ENCODE measurements around the gene EPS8.

The EPS8 gene

DNA sequence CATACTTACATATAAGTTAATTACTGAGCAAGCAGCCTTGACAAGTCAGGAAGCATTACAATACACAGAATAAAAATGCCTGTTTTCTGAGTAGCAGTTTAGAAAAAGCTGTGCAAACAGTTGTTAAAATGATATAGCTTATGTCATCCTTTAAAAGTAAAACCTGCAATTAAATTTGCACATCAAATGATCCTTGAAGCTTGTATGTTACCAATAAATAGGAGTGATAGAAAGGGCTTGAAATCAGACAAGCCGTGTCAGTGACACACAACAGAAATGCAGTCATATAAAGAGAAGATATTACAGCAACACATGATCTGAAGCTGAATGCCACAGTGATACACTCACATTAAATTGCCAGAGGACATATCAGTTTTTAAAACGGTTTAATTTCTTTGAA, 70.0 kb downstream of the EPS8 start:
- no peak for DNase-seq (ENCODE audit: low read depth, low spot score)

DNA sequence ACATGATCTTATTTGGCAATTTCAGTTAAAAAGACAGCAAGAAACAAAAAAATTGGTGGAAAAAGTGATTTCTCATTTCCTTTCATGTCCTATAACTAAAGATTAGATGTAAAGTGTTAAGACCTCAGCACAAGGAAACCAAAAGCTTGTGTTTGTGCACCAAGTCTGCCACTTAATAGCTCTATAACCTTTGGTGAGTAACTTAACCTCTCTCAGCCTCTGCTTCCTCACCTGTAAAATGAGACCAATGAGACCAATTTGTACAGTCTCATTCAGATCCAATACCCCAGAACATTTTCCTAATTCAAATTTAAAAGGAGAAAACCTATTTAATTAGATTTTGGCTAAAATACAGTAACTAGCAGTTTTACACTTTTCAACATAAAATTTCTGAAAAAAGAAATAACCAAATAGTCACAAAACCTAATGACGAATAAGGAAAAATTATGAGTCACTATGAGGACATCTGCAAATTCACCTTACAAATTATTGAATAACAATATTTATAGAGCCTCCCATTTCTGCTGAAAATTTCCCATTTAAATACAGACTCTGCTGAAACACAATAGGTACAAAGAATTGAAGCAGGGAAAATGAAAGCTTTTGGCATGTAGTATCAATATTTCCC, 71.1 kb downstream of the EPS8 start:
- no peak for DNase-seq (ENCODE audit: low read depth, low spot score)

DNA sequence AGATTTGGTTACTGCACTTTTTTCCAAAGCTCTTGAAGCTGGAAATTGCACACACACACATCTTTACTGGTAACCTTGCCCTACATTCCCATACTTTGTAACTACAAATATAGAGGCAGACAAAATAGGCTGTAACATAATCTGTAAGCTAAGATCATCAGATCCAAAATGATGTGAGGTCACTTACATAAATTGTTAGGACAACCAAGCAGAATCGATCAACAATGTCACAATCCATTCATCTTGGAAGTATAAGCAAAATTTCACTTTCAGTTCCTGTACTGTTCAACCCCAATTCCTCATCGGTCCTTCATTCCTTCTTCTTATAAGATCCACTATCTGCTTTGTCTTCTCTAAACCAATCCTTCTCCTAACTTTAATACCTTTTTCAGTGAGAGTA, 72.6 kb downstream of the EPS8 start:
- DNase-seq (ENCODE audit: low read depth, low spot score) = no peak

DNA sequence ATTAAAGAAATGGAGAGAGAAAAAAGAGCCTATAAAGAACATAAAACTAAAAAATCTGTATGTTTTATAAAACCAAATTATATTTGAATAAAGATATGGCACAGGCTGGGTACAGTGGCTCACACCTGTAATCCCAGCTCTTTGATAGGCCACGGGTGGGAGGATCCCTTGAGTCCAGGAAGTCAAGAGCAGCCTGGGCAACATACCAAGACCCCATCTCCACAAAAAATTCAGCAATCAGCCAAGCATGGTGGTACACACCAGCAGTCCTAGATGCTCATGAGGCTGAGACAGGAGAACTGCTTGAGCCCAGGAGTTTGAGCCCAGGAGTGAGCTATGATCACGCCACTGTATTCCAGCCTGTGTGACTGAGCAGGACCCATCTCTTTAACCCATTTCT, 74.9 kb downstream of the EPS8 start:
- no peak for DNase-seq (ENCODE audit: low read depth, low spot score)

DNA sequence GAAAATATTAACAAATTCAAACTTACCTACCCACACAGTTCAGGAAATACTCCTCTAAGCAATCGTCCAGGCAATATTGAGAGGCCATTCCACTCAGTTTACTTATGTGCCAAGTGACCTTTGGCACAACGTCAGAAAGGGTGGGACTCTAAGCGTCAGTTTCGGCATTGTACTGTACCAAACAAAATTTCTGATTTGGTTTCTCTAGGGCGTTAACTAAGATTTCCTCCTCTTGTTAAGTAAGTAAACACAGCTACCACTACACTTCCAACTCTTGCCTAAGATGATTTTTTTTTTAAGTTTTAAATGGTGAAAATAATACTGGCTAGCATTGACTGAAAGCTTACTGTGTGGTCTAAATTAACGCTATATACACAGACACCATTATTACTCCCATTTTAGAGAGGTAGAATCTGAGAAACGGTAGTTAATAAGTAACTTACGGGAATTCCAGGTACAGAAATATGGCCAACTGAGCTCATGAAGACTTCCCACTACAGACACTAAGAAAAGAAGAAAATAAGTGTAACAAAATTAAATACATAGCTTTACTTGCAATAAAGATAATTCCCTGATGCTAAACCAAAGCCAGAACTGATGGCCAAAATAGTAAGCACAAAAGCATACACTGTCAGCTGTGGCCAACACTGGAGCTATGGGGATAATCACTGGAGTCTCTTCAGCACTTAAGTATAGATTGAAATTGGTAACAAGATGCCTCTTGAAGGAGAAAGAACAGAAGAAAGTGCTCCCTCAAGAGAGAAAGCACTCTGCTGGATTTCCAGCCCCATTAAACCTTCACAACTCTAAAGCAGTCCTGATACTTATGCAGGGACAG, 76.1 kb downstream of the EPS8 start:
- DNase-seq (ENCODE audit: low read depth, low spot score) = no peak

DNA sequence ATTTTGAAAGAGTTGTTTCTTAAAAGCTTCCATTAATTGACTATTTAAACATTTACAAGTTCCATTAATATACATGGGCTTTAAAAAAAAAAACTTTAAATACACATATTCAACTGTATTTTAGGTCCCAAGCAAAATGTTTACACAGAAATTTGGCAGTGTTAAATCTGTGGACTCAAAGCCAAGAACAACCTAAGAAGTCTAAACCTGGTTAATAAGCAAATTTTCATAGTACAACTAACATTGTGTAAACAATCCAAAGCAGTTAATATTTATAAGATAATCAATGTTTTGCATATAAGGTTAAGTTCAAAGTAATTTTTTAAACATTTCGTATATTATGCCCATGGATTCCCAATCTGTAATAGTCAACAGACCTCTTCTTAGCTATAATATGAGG, 77.0 kb downstream of the EPS8 start:
- DNase-seq (ENCODE audit: low read depth, low spot score) = no peak

DNA sequence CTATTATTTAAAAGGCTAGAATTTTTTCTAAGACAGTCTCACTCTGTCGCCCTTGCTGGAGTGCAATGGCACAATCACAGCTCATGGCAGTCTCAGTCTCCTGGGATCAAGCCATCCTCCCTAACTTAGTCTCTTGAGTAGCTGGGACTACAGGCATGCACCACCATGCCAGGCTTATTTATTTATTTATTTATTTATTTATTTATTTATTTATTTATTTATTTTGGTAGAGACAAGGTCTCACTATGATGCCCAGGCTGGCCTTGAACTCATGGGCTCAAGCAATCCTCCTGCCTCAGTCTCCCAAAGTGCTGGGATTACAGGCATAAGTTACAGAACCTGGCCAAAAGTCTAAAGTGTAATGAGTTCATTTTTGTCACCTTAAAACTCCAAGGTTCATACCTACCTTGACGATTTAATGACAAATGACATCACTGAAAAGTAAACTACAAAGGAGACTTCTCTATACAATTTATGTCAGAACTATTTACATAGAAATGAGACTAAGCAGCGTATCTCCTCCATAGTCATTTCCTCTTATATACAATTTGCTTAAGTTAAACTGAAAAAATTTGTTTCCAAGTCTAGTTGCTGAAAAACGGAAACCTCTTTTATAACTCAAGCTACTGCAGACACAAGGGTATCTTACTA, 78.2 kb downstream of the EPS8 start:
- DNase-seq (ENCODE audit: low read depth, low spot score) = no peak

DNA sequence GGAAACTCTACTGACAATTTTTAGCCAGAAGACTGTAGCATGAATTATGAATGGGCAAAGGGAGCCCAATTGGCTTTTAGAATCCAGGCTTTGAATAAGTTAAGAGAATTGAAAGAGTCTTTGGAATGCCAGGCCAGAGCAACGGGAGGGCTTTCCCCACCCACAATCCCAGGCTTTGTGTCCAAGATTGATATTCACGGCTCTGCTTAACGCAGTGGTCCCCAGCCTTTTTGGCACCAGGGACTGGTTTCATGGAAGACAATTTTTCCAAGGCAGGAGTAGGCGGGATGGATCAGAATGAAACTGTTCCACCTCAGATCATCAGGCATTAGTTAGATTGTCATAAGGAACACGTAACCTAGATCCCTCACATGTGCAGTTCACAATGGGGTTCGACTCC, 79.6 kb downstream of the EPS8 start:
- no peak for DNase-seq (ENCODE audit: low read depth, low spot score)

DNA sequence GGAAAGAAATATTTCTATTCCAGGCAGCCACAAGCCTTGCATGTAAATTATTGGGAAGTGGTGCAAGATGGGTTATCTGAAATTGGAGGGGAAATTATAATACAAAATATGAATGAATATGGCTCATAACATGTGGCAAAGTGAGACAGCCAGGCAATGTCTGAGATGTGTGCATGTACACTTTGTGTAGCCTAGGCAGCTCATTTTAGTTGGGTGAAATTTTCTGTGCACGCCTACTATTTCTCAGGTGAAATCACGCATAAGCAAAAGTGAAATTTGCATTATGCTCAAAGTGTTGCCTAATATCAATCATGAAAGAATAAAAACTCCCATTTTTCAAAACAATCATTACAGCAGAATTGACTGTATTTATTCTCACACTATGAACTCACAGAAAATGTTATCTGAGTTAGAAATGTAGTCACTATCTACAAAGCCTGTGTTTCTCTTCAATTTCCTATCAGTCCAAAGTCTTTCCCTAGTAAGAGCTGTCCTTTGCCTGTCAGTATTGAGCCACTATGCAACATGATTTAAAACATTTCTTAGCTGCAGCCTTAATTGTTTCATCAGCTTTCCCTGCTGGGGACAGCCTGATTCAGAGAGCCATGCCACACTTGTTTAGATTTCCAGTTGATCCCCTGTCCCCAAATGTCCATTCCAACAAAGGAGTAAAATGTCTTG, 80.7 kb downstream of the EPS8 start:
- no peak for DNase-seq (ENCODE audit: low read depth, low spot score)

DNA sequence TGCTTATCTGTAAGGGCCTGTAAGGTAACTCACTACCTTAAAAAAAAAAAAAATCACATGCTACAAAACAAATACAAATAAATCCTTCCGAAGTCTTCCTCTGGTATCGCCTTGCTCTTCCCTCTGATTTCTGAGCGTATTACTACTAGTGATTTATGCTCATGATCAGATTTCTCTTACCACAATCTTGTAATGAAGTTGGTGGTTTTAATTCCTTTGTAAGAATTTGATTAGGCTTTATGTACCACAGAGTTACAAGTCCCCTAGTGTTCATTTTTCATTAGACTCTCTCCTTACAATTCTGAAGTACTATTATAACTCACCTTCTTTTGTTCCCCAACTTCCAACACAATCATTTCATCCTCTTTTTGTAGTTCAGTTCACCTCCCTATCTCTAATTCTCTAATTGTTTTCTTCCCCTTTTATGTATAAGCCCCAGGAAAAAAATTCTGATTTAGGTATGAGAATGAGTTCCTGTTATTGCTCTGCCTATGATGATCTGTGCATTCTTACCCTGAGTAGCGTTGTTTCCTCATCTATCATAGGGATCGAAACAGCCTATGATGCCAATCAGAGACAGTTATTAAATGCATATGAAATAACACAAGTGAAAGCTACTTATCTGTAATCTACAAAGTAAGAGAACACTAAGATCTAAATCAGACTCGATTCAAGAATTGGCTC, 81.5 kb downstream of the EPS8 start:
- no peak for DNase-seq (ENCODE audit: low read depth, low spot score)

DNA sequence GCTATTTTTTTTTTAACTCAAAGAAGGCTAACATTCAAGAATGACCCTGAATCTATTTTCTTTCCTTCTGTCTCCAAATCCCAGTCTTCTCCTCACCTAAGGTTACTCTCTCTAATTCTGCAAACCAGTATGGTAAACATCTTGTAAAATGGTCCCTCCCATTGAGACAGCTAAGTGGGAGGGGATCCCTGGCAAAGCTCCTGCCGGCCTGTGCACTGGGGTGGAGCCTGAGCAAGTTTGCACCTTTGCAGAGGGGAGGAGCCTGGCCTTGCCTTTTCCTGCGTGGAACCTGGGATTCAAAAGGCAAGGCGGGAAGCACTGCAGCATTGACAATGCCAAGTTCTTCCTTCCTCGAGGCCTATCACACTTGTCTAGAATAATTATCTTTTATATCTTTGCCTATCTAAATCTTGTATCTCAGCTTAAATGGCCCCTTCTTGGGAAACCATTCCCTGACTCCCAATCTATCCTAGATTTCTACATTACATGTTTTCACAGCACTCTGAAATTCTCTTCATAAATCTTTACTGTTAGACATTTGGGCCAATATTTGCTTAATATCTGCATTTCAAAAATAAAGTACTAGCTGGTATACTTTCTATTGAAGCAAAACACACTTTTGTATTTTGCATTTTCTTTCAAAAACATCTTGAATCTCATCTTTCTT, 83.0 kb downstream of the EPS8 start:
- no peak for DNase-seq (ENCODE audit: low read depth, low spot score)

DNA sequence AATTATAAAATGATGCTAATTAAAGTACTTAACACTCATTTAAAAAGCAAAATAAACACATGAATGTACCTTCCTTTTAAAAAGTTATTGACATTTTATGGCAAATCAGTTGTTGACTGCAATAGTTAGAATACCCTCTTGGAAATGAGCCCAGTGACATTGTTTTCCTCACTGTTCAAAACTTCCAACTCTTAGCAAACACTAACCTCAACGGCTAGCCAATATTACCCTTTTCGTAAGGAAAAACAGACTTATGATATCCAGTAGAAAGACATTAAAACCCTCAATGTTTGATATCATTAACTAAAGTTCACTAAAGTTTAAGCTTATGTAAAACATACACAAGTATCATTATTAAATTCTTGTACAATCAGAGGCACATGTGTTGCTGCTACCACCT, 83.6 kb downstream of the EPS8 start:
- no peak for DNase-seq (ENCODE audit: low read depth, low spot score)

DNA sequence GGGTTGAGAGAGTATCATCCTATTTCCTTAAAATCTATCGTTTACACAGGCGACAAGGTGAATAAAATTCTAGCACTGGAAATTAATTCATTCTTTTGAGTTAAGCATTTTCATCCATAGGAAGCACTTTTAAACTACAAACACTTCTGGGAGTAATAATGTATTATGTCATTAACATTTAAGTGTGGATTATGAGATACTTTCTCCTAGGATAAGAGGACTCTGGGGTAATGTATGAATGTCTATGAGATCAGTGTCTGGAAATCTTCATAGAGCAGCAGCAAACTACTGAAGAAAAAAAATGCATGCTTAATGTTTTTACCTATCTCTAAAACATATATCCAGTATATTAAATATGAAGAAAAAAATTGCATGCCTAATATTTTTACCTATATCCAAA, 86.9 kb downstream of the EPS8 start:
- DNase-seq (ENCODE audit: low read depth, low spot score) = no peak

DNA sequence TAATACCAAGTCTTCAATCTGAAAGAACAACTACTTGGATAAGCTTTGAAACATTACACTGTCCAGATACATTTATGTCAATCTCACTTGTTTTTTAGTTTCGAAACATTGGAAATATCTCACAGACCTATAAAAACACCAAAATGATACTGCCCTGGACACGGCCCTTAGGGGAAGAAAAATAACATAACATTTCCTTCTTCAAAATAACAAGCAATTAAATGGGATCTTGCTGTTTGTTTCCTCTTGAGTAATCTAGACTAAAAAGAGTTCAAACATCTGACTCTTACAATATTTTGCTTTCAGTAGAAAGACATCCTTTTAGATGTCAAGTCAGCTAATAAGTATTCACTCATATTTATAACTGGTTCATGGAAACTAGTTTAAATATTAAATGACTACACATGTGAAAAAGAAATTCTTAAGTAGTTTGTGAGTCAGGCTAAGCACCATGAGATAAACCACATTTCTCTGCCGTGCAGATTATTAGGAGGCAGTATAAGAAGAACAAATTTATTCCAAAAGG, 87.5 kb downstream of the EPS8 start:
- DNase-seq (ENCODE audit: low read depth, low spot score) = peak; percentile 82

DNA sequence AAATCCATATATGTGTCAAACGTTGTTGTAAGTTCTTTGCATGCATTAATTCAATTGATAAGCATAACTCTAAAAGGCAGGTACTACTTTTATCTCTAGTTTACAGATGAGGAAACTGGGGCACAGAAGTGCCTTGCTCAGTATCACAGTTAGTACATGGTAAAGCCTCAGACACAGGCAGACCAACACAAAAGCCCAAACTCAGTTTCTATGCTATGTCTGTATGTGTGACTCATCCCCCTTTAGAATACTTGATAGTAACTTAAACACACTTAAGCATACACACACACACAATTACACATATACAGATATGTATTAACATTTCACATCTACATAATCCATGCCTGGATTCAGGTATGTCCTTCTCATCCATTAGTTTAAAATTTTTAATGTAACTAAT, 88.0 kb downstream of the EPS8 start:
- no peak for DNase-seq (ENCODE audit: low read depth, low spot score)

DNA sequence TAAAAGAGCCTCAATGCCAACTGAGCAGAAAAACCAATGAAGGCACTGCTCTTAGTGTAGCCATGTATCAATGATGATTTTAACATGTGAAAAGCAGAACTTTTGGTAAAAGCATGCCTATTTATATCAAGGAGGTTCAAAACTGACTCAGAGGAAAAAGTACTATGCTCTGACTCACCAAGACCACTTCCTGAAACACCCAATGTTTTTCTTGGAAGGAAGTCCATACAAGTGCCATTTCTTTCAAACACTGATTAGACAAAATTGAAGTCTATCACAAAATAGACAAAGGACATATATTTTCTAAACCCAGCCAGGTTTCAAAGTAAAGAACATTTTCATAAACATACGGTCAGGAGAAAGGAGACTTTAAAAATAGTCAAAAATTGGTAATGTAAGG, 88.6 kb downstream of the EPS8 start:
- peak; percentile 68 for DNase-seq (ENCODE audit: low read depth, low spot score)

DNA sequence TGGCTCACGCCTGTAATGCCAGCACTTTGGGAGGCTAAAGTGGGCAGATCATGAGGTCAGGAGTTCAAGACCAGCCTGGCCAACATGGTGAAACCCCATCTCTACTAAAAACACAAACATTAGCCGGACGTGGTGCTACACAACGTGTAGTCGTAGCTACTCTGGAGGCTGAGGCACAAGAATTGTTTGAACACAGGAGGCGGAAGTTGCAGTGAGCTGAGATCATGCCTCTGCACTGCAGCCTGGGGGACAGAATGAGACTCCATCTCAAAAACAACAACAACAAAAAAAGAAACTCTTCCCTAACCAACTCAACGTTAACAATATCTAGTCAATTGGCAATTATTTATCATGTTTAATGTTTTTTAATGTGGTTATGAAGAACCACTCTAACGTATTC, 89.3 kb downstream of the EPS8 start:
- DNase-seq (ENCODE audit: low read depth, low spot score) = no peak

DNA sequence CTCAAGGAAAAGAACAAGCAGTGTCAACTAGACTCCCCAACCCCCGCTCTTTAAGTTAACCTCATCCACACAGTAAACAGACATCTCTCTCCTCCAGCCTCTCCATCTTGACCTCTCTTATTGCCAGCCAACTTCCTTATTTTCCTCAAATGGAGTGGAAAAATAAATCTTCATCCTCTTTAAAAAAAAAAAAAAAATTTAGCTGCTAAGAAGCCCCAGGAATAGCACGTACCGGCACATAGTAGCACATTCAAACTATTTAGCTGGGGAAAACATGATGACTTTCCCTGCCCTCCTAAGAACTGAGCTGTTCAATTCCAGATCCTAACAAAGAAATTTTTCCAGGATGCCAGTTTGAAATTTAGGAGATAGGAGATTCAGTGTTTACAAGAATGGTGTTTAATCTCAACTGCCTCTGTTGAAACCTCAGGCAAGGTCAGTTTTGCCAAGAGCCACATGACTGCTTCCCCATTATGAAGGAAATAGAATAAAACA, 90.8 kb downstream of the EPS8 start:
- DNase-seq (ENCODE audit: low read depth, low spot score) = no peak

DNA sequence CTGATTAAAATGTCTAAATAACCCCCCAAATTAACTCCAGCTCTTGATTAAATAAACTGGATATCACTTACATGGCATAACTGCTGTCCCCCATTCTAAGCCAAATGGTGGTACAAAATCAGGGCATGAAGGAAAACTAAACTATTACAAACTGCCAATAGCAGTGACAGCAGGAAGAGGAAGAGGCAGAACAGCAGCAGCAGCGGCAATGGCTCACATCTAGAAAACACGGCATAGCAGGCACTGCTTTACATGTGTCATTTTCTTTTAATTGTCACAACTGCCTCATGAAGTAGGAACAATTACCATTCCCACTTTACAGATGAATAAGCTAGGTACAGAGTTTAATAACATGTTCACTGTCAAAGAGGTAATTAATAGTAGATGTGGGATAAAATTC, 92.0 kb downstream of the EPS8 start:
- no peak for DNase-seq (ENCODE audit: low read depth, low spot score)

DNA sequence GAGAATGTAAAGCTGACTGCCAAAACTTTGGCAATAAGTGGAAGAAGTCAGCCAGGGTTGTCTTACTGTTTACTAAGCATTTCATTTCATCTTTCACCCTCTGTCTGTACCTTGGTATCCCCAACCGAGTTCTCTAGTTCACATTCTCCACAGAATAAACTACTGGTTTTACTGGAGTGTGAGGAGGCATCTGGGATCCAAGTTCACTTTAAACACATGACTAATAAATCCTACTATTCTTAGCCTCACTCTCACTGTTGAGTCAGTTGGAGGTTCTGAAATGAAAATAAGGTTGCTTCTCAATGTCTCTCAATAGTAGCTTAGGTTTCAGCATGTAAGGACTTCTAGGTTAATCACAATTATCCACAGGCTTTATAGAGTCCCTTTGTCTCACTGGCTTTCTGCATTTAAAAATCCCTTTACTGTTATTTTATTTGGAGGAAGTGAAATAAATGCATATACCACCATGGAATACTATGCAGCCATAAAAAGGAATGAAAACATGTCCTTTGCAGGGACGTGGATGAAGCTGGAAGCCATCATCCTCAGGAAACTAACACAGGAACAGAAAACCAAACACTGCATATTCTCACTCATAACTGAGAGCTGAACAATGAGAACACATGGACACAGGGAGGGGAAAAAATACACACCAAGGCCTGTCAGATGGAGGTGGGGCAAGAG, 95.8 kb downstream of the EPS8 start:
- DNase-seq (ENCODE audit: low read depth, low spot score) = peak; percentile 58
